CD4-positive, alpha-beta T cell treated with Interleukin-6 for 4 hours (primary cell): ENCODE data around the gene C4B.

Experiments
- DNase-seq: peaks from one replicate; pipeline ENCODE4 v3.0.0-alpha.2; 2020; ENCODE audit warnings: mixed read lengths

Gene C4B

DNA sequence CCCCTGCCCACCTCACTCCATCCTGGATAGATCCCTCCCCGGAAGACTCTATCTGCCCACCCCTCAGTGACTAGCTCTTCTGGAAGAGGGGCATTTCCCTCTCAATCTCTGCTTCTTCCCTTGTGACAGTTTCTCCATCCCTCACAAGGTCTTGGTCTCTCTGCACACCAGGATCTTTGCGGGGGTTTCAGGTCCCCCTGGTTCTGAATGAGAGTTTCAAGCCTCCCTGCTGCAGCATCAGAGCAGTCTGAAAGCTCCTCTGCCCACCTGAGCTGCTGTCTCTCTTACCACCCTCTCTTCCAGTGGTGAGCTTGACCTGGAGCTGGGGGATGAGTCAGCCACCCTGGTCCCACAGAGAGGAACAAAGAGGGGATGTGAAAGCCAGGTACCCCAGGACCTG, 70.2 kb downstream of the C4B start:
- no peak for DNase-seq
